AG20443 (cell line): ENCODE data around the gene PCYOX1L.

Experiments
- DNase-seq: peaks from one replicate; pipeline ENCODE4 v3.0.0; 2012; ENCODE audit warnings: low spot score, mixed read lengths

PCYOX1L gene

GRCh38 chr5:149357370-149358293, at the start of gene PCYOX1L:
PCYOX1L (plus strand) TSS chr5:149358046; CDS start chr5:149358069, 23 bp downstream.
- peak; percentile 99 for DNase-seq

- DNase-seq, result no peak
Observed at GRCh38 chr5:149309354-149309753, 48.5 kb upstream of the PCYOX1L start.

- DNase-seq, result no peak
Observed at GRCh38 chr5:149310488-149310887, 47.4 kb upstream of the PCYOX1L start.

GRCh38 chr5:149310947-149311658, 46.7 kb upstream of the PCYOX1L start:
- peak; percentile 39 for DNase-seq

GRCh38 chr5:149313151-149313841, 44.5 kb upstream of the PCYOX1L start:
- DNase-seq, result no peak

GRCh38 chr5:149314571-149315111, 43.2 kb upstream of the PCYOX1L start:
- no peak for DNase-seq

GRCh38 chr5:149315753-149316152, 42.1 kb upstream of the PCYOX1L start:
- no peak for DNase-seq

- DNase-seq, result peak; percentile 73
Observed at GRCh38 chr5:149317281-149318048, 40.4 kb upstream of the PCYOX1L start.

GRCh38 chr5:149319174-149319573, 38.7 kb upstream of the PCYOX1L start:
- no peak for DNase-seq

GRCh38 chr5:149320791-149321330, 37.0 kb upstream of the PCYOX1L start:
- DNase-seq, result peak; percentile 91

GRCh38 chr5:149322518-149322917, 35.3 kb upstream of the PCYOX1L start:
- DNase-seq, result no peak

- DNase-seq, result no peak
Observed at GRCh38 chr5:149323210-149323609, 34.6 kb upstream of the PCYOX1L start.

GRCh38 chr5:149323621-149324205, 34.1 kb upstream of the PCYOX1L start:
- DNase-seq, result no peak

GRCh38 chr5:149324641-149325040, 33.2 kb upstream of the PCYOX1L start:
- no peak for DNase-seq

- DNase-seq, result no peak
Observed at GRCh38 chr5:149325166-149325735, 32.6 kb upstream of the PCYOX1L start.

GRCh38 chr5:149325894-149326293, 32.0 kb upstream of the PCYOX1L start:
- no peak for DNase-seq

- DNase-seq, result no peak
Observed at GRCh38 chr5:149326611-149327010, 31.2 kb upstream of the PCYOX1L start.

- DNase-seq, result no peak
Observed at GRCh38 chr5:149328177-149328576, 29.7 kb upstream of the PCYOX1L start.

- DNase-seq, result peak; percentile 20
Observed at GRCh38 chr5:149333711-149334443, 24.0 kb upstream of the PCYOX1L start.

- DNase-seq, result no peak
Observed at GRCh38 chr5:149337736-149338135, 20.1 kb upstream of the PCYOX1L start.
